GM20431 (cell line): Measurements from ENCODE around the gene PASK.
"Not testable (repeated sequence)": the region's sequence is repeated elsewhere in the genome, so short reads cannot be mapped to it uniquely, and the experiment has no call there.

Source experiments
- in situ Hi-C: fragments of 300-500 bp; cut with MseI, MboI; formaldehyde crosslinking; loops from one replicate; pipeline ENCODE4 v1.15.0; 2020; ENCODE audit warnings: low sequenced_read_pairs; ENCODE audit not compliant: unreplicated experiment

PASK gene

DNA sequence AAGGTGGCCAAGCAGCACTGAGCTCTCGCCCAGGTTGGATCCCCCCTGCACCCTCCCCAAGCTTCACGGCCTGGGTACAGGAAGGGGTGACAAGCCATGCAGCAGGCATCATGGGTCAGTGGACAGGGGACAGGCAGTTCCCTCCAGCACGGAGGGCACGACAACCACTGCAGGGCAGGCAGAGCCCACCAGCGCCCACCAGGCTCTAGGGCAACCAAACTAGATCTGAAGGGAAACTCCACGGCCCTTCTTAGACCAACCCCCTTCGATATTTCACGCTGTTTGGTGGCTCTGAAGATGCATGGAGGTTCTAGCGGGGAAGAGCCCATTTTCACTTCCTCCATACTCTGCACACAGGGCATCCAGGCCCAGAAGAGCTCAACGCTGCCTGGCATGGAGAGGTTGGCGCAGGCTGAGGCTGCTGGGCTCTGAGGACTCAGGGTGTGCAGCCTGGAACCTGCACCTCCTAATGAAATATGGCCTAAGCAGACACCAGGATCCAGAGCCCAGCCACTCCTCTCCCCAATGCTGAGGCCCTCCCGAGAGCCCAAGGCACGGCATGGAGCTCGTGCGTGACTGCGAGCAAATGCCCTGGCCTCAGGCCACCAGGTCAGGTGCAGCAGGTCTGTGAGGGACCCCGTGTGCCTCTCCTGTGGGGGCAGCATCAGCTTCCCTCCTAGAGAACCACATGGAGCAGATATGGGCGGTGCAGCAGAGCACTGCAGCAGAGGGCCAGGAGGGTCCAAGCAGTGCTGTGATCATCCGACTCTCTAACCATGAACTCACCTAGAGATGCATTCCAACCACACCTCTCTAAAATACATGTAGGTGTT is 38.4 kb downstream of the PASK start:
- in situ Hi-C loops, result no loop called here

DNA sequence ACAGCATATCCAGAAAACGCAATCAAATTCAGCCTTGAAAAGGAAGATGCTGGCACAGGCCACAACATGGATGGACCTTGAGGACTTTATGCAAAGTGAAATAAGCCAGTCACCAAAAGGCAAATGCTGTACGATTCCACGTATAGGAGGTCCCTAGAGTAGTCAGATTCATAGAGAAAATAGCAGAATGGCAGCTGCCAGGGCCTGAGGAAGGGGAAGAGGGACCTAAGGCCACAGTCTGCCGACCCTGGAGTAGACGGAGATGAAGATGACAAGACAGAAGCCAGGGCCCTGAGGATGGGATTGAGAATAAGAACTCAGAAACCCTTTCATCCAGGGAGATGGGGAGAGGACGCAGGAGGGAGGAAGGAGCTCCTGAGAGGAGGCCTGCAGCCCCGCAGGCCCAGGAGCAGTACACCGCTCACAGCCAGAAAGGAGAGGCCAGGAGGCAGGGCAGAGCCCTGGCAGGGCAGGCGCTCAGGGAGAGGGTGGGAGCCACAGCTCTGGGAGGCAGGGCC is 39.1 kb downstream of the PASK start:
- in situ Hi-C loops, result no loop called here

DNA sequence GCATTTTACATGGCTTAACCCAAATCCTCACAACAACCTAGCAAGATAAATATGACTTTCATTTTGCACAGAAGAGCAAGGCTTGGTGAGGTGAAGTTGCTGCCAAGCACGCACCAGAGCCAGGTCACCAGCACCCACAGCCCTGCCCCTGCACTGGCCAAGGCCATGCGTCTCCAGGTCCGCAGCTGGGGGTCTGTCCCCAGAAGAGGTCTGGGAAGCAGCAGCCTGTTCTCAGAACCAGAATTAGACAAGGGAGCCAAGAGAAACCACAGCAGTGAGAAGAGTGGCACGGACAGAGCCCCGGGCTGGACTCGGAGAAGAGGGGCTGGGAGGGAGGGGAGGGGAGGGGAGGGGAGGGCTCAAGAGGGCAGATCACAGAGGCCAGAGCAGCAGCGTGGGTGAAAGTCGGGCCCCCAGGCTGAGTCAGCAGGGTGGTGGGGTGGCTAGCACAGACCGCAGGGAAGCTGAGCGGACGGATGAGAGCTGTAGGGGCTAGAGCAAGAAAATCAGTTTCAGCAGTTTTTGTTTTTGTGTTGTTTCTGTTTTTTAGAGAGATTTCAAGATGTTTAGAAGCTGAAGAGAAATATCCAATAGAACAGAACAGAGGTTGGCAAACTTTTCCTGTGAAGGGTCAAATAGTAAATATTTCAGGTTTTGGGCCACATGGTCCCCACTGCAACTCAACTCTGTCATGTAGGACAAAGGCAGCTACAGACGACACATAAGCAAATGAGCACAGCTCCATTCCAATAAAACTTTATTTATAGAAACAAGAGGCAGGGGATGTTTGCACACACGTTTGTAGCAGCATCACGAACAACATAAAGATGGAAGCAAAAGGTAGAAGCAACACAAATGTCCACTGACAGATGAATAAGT is 39.8 kb downstream of the PASK start:
- in situ Hi-C loops, result no loop called here

DNA sequence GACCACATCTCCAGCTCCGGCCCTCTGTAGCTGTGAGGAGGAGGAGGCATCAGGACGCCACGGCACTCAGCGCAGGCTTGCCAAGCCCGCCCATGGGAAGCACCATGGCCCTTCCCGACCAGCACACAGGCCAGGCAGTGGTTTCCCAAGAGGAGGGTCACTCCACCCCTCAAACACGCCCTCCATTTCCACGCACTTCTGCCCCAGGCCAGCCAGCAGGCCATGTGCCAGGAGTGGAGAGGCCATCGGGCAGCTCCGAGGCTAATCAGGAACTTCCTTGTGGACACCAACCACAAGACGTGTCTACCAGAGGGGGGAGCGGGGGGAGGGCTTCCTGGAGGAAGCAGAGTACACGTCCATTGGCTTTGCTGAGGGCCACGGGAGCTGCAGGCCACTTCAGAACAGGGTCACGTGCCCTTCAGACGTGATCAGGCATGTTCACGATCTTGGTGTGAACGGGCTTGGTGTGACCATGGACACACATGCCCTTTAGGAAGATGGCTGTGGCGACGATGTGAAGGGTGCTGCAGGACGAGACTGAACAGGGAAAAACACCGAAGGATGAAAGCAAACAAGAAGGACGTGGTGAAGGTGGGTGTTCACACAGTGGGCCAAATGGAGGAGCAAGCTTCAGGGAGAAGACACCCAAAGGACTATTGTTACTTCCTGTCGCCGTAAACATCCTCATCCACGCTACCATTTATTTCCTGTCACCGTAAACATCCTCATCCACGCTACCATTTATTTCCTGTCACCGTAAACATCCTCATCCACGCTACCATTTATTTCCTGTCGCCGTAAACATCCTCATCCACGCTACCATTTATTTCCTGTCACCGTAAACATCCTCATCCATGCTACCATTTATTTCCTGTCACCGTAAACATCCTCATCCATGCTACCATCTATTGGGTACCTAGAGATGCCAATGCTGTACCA is 40.7 kb downstream of the PASK start:
- in situ Hi-C loops, result no loop called here

DNA sequence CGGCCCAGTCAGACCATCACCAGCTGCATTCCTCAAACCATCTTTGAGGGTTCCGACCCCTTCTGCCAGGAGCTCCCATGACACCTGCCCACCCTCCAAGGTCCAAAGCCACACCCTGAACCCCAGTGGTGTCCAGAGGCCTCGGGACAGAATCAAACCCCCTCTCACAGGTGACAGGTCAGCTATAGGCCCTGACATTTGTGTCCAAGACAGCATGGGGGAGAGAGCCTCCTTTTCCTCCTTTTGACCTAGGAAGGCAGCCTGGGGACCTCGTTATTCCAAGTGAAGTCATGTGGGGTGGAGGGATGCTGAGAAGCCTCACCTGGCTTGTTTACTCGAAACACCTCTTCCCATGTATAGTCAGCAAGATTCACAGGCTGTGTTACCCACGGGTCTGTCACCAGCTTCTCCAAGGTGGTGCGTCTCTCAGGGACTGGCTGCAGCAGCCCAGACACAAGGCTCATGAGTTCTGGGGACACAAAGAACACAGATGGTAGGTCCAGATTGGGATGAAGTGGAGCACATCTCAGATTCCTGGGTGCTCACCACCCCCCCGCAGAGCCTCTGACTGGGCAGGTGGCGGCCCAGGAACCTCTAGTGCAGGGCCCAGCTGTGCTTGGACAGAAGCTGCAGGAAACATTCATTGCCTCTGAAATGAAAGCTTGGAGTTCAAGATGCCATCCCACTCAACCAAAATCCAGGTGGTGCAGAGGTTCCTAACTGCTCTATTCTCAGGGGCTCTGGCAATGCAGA is 42.1 kb downstream of the PASK start:
- in situ Hi-C loops, result no loop called here

DNA sequence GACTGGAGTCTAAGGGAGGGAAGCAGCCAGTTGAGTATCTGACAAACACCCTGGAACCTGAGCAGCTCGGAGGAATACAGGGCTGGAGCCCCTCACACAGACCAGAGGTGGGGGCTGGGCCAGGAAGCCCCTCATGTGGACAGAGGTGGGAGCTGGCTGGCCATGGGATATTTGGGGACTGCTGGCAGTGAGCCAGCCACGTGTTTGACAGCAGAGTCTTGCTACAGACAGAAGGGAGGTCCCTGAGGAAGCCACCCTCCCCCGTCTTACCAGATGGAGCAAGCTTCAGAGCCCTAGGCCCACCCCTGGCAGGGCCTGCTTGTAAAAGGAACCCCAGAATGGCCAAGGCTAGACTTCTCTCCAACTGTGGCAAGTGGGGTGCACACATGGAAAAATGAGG is 43.6 kb downstream of the PASK start:
- in situ Hi-C loops, result no loop called here

DNA sequence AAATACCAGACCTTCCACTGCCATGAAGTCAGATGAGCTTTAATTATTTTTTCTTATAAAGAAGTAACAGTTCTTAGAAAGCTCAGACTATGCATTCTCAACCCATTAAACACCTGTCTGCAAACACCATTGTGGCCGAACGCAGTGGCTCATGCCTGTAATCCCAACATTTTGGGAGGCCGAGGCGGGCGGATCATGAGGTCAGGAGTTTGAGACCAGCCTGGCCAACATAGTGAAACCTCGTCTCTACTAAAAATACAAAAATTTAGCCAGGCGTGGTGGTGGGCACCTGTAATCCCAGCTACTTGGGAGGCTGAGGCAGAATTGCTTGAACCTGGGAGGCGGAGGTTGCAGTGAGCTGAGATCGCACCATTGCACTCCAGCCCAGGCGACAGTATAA is 44.7 kb downstream of the PASK start:
- in situ Hi-C loops, result not testable (repeated sequence)

DNA sequence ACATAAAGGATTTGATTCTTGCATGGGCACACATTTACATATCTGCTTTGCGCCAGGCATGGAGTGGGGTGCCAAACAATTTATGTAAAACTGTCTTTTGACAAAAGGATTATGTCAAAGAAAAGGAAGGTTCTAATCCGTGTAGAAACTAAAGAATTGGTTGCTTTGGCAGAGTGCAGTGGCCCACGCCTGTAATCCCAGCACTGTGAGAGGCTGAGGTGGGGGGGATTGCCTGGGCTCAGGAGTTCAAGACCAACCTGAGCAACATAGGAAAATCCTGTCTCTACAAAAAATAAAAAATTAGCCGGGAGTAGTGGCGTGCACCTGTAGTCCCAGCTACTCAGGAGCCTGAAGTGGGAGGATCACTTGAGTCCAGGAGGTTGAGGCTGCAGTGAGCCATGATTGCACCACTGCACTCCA is 46.1 kb downstream of the PASK start:
- in situ Hi-C loops, result no loop called here

DNA sequence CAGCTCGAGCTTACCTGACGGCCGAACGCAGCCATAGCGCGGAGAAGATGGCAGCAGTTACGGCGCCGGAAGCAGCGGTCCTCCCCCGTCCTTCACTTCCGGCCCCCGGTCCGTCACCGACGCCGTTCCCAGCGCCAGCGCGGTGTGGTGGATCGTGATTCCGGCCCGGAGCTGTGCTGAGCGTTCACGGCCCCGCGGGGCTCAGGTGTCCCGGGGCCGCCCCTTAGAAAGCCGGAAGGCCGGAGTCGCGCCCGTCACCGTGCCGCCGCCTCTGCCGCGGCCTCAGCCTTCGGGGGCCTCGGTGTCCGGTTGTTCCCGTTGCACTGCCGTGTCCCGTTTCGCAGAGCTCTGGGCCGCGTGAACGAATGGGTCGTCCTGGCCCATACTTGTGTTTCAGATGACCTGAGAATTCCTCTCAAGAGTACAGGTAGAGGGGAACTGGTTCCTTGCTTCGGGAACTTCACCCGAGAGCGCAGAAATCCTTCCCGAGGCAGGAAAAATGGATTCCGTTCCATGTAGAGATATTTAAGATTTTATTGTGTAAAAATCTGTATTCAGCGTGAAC is 47.0 kb downstream of the PASK start, which contains the start of gene MTERF4:
Gene MTERF4 (minus strand): TSS at position 49 of the 565 bp plus-strand sequence. CDS start 14 bp downstream, at position 35.
- in situ Hi-C loops, result no loop called here

DNA sequence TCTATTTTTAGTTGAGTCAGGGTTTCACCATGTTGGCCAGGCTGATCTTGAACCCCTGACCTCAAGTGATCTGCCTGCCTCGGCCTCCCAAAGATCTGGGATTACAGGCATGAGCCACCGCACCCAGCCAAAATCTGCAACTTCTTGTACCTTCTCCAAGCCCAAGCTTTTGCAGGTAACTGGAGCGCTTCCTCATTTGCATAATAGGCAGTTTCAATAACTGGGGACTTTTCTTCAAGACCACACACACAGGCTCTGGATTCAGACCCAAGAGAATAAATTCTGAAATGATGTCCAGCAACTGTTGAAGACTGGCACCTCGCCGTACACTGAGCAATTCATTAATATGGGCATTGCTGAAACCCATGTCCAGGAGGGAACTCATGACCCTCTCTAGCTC is 50.0 kb downstream of the PASK start:
- in situ Hi-C loops, result loop anchor here (10.0 kb wide), 1 partner anchor 46 kb away; the partner anchor contains the start of gene PASK

DNA sequence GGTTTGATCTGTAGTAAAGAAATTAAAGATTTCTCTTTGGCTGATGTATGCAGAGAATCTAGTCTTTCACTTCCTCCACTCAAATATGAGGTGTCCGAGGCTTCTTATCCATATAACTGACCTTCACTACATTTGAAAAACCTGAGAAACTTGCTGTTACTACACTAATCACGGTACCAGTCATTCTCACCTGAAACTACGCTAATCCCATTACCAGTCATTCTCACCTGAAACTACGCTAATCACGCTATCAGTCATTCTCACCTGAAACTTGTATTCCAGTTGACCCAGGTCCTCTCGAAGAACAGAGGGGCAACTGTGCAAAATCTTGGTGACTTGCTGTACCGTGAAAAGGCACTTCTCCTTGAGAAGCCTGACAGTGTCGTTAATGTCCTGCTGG is 52.3 kb downstream of the PASK start:
- in situ Hi-C loops, result loop anchor here (10.0 kb wide), 1 partner anchor 48 kb away; the partner anchor contains the start of gene PASK

DNA sequence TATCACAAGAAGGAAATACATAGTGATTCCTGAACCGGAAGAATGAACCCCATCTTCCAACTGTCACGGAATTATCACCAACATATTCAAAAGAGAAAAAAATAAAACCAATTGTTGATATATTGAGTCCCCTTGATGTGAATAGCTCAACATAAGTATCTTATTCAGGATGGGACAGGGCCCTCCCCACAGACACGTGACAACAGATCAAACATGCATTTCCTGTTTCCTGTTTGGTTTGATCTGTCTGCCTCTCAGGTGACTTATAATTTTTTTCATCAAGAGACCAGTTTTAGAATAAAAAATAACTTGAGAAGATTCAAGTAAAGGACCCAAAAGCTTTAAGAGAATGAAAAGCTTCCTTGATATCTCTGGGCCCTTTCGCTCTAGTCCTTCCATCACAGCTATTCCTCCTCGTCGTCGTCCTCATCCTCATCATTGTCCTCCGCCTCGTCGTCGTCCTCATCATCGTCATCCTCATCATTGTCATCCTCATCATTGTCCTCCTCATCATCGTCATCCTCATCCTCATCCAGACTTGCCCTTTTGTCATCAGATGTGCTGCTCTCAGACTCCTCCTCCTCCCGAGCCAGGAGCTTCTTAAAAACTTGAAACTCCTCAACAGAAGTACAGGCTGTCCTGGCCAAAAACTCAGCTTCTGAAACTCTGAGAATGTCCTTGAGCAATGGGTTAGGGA is 53.5 kb downstream of the PASK start:
- in situ Hi-C loops, result loop anchor here (10.0 kb wide), 1 partner anchor 49 kb away; the partner anchor contains the start of gene PASK

DNA sequence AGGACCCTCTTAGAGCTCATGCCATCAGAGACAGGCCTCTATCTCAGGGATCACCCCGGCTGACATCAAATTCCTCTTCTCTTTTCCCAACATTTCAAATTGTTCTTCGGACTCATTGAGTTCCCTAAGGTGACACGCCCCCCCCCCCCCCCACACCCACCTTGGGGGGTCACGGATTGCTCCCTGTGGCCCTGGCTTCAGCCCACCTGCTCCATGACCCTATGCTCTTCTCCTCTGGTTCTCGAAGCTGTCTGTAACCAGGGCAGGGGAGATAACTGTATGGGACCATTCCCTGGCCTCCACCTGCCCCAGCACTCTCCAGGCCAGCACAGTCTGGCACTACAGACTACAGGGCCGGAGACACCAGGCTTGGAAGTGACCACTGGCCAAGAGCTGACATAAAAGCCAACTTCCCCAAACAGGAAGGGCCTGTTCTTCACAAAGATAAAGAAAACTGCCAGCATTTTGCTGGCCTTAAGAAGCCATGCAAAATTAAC is 54.3 kb downstream of the PASK start:
- in situ Hi-C loops, result loop anchor here (10.0 kb wide), 1 partner anchor 50 kb away; the partner anchor contains the start of gene PASK

DNA sequence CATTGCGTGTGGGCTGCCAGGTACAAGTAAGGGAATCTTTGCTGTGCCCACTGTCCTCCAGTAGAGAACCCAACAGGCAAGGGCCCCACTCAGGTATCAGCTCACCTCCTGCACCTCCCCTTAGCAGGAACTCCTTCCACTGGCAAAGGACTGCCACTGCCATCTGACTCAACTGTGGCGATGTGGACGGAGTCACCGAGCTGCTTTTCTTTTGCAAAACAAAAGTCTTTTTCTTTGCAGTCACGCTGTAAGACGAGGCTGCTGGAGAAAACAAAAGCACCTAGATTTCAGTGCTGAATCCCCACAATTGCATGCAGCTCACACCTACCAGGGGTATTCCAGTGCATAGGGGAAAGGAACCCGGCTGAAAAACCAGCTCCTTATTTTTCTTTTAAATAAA is 55.1 kb downstream of the PASK start:
- in situ Hi-C loops, result loop anchor here (10.0 kb wide), 1 partner anchor 51 kb away; the partner anchor contains the start of gene PASK

DNA sequence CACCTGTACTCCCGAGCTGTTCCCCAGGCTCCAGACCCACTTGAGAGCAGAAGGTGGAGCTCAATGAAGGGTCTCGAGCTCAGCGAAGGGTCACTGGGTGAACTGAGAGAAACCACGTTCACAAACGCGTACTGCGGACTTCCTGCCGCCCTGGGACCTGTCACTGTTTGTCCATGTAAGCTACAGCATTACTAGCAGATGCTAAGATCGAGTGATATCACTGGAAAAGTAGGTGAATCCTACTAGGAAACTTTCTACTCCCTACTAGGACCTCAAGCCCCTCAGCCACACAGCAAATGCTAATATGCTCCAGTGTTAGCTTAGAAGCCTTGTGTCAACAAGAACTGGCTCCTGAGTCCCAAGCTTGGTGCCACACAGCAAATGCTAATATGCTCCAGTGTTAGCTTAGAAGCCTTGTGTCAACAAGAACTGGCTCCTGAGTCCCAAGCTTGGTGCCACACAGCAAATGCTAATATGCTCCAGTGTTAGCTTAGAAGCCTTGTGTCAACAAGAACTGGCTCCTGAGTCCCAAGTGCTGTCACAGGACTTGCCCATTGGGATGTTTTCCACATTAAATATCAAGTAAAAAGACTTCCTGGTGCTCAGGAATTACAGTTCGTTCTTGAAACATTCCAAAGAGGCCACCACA is 56.0 kb downstream of the PASK start:
- in situ Hi-C loops, result loop anchor here (10.0 kb wide), 1 partner anchor 52 kb away; the partner anchor contains the start of gene PASK

DNA sequence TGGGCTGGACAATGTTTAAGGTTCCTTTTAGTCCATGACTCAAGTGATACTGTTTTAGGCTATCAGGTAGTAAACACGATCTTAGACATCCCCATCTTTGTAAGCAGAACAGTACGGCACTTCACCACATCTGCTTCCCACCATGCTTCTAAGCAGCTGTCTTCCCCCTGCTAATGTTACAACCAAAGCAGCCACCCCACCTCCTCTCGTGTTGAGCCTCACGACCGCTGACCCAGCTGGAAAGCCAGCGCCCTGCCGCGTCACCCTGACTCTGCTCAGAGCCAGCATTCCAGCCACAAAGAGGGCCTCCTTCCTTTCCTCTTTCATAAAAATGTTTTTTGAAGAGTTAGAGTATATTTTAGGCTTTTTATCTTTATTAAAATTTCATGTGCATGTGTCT is 56.6 kb downstream of the PASK start:
- in situ Hi-C loops, result loop anchor here (10.0 kb wide), 1 partner anchor 52 kb away; the partner anchor contains the start of gene PASK
